ENCODE measurements around the gene CYP4F12.
"Not testable (repeated sequence)": the region's sequence is repeated elsewhere in the genome, so short reads cannot be mapped to it uniquely, and the experiment has no call there.

Gene CYP4F12

GRCh38 chr19:15644066-15644741, 28.7 kb upstream of the CYP4F12 start:
- Histone ChIP-seq H3K27me3 (ENCODE audit: insufficient read depth, low read depth) (no peaks in the 10 kb centered on the region; the same call in 1 of the 2 replicates), H2AFZ (ENCODE audit: low read depth) (no peak overlapping the region), H3K4me1 (ENCODE audit: low read depth, poor library complexity, severe bottlenecking) (no peaks in the 10 kb centered on the region), H3K36me3 (ENCODE audit: insufficient read depth) (no peaks in the 10 kb centered on the region), H3K27ac (no peak overlapping the region), H3K4me2 (no peak overlapping the region), H3K79me2 (ENCODE audit: insufficient read depth, low read depth) (no peaks in the 10 kb centered on the region), H3K9ac (no peak overlapping the region), H4K20me1 (ENCODE audit: insufficient read depth) (no peaks in the 10 kb centered on the region), H3K4me3 (IDR thresholded peaks at IDR 0.05; ENCODE audit: insufficient read depth, low read depth, low read length) (no peak overlapping the region)
- TF ChIP-seq CTCF (conservative IDR thresholded peaks at IDR 0.05; ENCODE audit: low read depth, low read length): no peak

DNA sequence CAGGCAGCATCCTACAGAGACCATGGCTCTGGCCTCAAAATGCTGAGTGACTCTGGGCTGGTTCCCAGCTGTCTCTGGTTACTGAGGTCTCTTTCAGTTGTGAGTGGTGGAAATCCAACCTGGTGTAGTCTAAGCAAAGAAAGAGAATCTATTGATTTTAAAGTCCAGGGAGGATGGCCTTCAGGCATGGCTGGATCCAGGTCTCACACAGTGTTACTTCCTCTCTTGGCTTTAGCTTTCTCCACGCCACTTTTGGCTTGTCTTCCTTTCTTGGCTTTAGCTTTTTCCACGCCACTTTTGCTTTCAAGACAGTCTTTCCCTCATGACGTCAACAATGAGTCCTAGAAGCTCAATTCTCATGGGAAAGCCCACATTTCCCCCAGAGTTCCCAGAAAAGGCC, 28.1 kb upstream of the CYP4F12 start:
- no peak for TF ChIP-seq CTCF (conservative IDR thresholded peaks at IDR 0.05; ENCODE audit: low read depth, low read length)
- Histone ChIP-seq H2AFZ (ENCODE audit: low read depth) (no peak overlapping the region), H3K36me3 (ENCODE audit: insufficient read depth) (no peaks in the 10 kb centered on the region), H3K4me1 (ENCODE audit: low read depth, poor library complexity, severe bottlenecking) (no peaks in the 10 kb centered on the region), H3K4me3 (IDR thresholded peaks at IDR 0.05; ENCODE audit: insufficient read depth, low read depth, low read length) (no peak overlapping the region), H4K20me1 (ENCODE audit: insufficient read depth) (no peaks in the 10 kb centered on the region), H3K4me2 (no peak overlapping the region), H3K9ac (no peak overlapping the region), H3K79me2 (ENCODE audit: insufficient read depth, low read depth) (no peaks in the 10 kb centered on the region), H3K27me3 (ENCODE audit: insufficient read depth, low read depth) (no peaks in the 10 kb centered on the region; the same call in 1 of the 2 replicates), H3K27ac (no peak overlapping the region)

GRCh38 chr19:15649526-15649925, 23.4 kb upstream of the CYP4F12 start:
- H3K9ac ChIP-seq: no peak overlapping the region
- H4K20me1 ChIP-seq (ENCODE audit: insufficient read depth): no peaks in the 10 kb centered on the region
- TF ChIP-seq CTCF (conservative IDR thresholded peaks at IDR 0.05; ENCODE audit: low read depth, low read length): no peak
- H2AFZ ChIP-seq (ENCODE audit: low read depth): no peak overlapping the region
- no peak overlapping the region for H3K4me2 ChIP-seq
- H3K79me2 ChIP-seq (ENCODE audit: insufficient read depth, low read depth): no peaks in the 10 kb centered on the region
- H3K4me1 ChIP-seq (ENCODE audit: low read depth, poor library complexity, severe bottlenecking): no peaks in the 10 kb centered on the region
- no peak overlapping the region for H3K4me3 ChIP-seq (IDR thresholded peaks at IDR 0.05; ENCODE audit: insufficient read depth, low read depth, low read length)
- no peaks in the 10 kb centered on the region; the same call in 1 of the 2 replicates for H3K27me3 ChIP-seq (ENCODE audit: insufficient read depth, low read depth)
- H3K27ac ChIP-seq: no peak overlapping the region
- H3K36me3 ChIP-seq (ENCODE audit: insufficient read depth): no peaks in the 10 kb centered on the region

- H3K36me3 ChIP-seq (ENCODE audit: insufficient read depth); H3K4me1 ChIP-seq (ENCODE audit: low read depth, poor library complexity, severe bottlenecking); H3K9ac ChIP-seq; H4K20me1 ChIP-seq (ENCODE audit: insufficient read depth); H3K79me2 ChIP-seq (ENCODE audit: insufficient read depth, low read depth); H3K27me3 ChIP-seq (ENCODE audit: insufficient read depth, low read depth); H3K27ac ChIP-seq; H3K4me3 ChIP-seq (IDR thresholded peaks at IDR 0.05; ENCODE audit: insufficient read depth, low read depth, low read length); H3K4me2 ChIP-seq; H2AFZ ChIP-seq (ENCODE audit: low read depth): not testable (repeated sequence)
Measured at GRCh38 chr19:15650123-15650522, 22.8 kb upstream of the CYP4F12 start.

GRCh38 chr19:15651791-15652190, 21.1 kb upstream of the CYP4F12 start:
- no peak for TF ChIP-seq CTCF (conservative IDR thresholded peaks at IDR 0.05; ENCODE audit: low read depth, low read length)

More at GRCh38 chr19:15651791-15652190, 21.1 kb upstream of the CYP4F12 start:
- no peak overlapping the region for H3K4me2 ChIP-seq
- no peak overlapping the region for H3K4me3 ChIP-seq (IDR thresholded peaks at IDR 0.05; ENCODE audit: insufficient read depth, low read depth, low read length)
- no peaks in the 10 kb centered on the region; the same call in 1 of the 2 replicates for H3K27me3 ChIP-seq (ENCODE audit: insufficient read depth, low read depth)
- H4K20me1 ChIP-seq (ENCODE audit: insufficient read depth): no peaks in the 10 kb centered on the region
- no peak overlapping the region for H3K9ac ChIP-seq
- no peak overlapping the region for H3K27ac ChIP-seq
- H2AFZ ChIP-seq (ENCODE audit: low read depth): no peak overlapping the region
- H3K36me3 ChIP-seq (ENCODE audit: insufficient read depth): no peaks in the 10 kb centered on the region
- no peaks in the 10 kb centered on the region for H3K79me2 ChIP-seq (ENCODE audit: insufficient read depth, low read depth)
- H3K4me1 ChIP-seq (ENCODE audit: low read depth, poor library complexity, severe bottlenecking): no peaks in the 10 kb centered on the region

Data from KMS-11 (cell line).